Uterus (tissue), 4 donors: Measurements from ENCODE around the gene TACR2. TPM values are rescaled to one million over a fixed set of nuclear protein-coding genes. Genes with fewer than 3 reads are reported as not detected.

Source experiments
- DNase-seq, 2 donors: peaks; one replicate each; pipeline ENCODE4 v3.0.0-alpha.2; 2019 to 2020
- H3K27ac ChIP-seq, 2 donors: fragments of 200-600 bp; sonication (generic); 1 replicate in 1 of 2; 2 replicates in 1 of 2; pipeline ENCODE4 v1.5.1; 2016 to 2018
- H3K27me3 ChIP-seq, 2 donors: fragments of 200-600 bp; sonication (generic); one replicate each; pipeline ENCODE4 v1.5.1; 2018 to 2019; ENCODE audit warnings: control low read depth in 1 of 2
- H3K36me3 ChIP-seq, 2 donors: fragments of 200-600 bp; sonication (generic); one replicate each; pipeline ENCODE4 v1.5.1; 2019; ENCODE audit warnings: control low read depth in 1 of 2
- H3K4me1 ChIP-seq, 2 donors: fragments of 200-600 bp; sonication (generic); one replicate each; pipeline ENCODE4 v1.5.1; 2018 to 2019; ENCODE audit warnings: control low read depth in 1 of 2
- H3K4me3 ChIP-seq, 2 donors: fragments of 200-600 bp; sonication (generic); 1 replicate in 1 of 2; 2 replicates in 1 of 2; pipeline ENCODE4 v1.5.1; 2018 to 2019; ENCODE audit warnings: mild to moderate bottlenecking in 1 of 2
- H3K9me3 ChIP-seq, 2 donors: fragments of 200-600 bp; sonication (generic); one replicate each; pipeline ENCODE4 v1.5.1; 2019; ENCODE audit warnings: control low read depth in 1 of 2
- POLR2A ChIP-seq, 2 donors: fragments of 450-650 bp; IDR thresholded peaks; one replicate each; pipeline ENCODE4 v1.6.1; 2016; ENCODE audit warnings: antibody characterized with exemption in 2 of 2, mild to moderate bottlenecking in 1 of 2, moderate library complexity in 1 of 2
- intact Hi-C: fragments of 100-400 bp; cut with DNase I; formaldehyde crosslinking; loops from one replicate; pipeline ENCODE4 v1.15.1; 2023; ENCODE audit warnings: low total_unique reads
- total RNA-seq, 4 donors: library from RNA; depleted of rRNA in 3 of 4; stranded (reverse); fragments of >200 nt in 3 of 4; gene quantifications; one replicate each; pipeline versions ENCODE4 v1.1.0 to v1.2.4, GENCODE V29; 2014 to 2023
- TF ChIP-seq, protein P1 (sequence below), 4 experiments: fragments of 200-600 bp in 2 of 4; fragments of 450-650 bp in 2 of 4; sonication (generic) in 2 of 4; IDR thresholded peaks; one replicate each; pipeline ENCODE4 v1.5.1; 2016 to 2019; ENCODE audit warnings: antibody characterized with exemption in 4 of 4, mild to moderate bottlenecking in 2 of 4, moderate library complexity in 1 of 4
- donor health status: DM: yes; HTN: yes; CAD: no.

Gene TACR2
- total RNA-seq, 4 donors from 2014 or later = 0.28 to 35.0 (median 13.8) TPM

DNA sequence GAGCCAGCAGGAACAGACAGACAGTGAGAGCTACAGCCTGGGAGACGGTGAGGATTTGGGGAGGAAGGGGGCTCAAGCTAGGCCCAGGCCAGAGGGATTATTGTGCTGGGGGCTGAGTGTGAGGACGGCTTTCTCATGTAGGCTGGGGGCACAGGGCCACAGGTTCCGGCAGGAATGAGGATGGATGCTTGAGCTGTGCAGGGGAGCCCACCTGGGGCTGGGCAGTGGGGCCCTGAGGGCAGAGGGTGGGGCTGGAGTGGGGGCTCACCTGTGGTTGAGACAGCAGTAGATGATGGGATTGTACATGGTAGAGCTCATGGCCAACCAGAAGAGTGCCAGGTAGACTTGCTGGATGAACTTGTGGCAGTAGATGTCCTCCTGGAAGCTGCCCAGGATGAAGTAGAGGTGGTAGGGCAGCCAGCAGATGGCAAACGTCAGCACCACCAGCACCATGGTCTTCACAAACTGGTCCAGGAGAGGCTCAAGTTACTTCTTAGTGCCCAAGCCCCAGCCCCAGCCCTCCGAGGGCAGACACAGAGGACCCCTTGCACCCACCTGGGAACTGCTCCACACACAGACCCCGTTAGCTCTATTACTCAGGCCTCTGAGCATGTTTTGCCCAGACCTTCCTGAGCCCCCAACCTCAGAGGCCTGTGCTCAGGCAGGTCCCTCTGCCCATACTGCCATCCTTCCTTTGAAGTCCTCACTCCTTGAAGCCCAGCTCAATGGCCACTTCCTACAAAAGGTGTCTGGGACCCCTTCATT is 9.7 kb downstream of the TACR2 start:
- H3K27ac ChIP-seq = peak overlapping the region; percentile 74 to 86
- H3K27me3 ChIP-seq = no peaks in the 10 kb centered on the region
- DNase-seq = no peak
- no peak for TF ChIP-seq POLR2A (IDR thresholded peaks at IDR 0.05)
- TF ChIP-seq, protein P1, sequence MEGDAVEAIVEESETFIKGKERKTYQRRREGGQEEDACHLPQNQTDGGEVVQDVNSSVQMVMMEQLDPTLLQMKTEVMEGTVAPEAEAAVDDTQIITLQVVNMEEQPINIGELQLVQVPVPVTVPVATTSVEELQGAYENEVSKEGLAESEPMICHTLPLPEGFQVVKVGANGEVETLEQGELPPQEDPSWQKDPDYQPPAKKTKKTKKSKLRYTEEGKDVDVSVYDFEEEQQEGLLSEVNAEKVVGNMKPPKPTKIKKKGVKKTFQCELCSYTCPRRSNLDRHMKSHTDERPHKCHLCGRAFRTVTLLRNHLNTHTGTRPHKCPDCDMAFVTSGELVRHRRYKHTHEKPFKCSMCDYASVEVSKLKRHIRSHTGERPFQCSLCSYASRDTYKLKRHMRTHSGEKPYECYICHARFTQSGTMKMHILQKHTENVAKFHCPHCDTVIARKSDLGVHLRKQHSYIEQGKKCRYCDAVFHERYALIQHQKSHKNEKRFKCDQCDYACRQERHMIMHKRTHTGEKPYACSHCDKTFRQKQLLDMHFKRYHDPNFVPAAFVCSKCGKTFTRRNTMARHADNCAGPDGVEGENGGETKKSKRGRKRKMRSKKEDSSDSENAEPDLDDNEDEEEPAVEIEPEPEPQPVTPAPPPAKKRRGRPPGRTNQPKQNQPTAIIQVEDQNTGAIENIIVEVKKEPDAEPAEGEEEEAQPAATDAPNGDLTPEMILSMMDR (IDR thresholded peaks at IDR 0.05) = no peak
- intact Hi-C loops = no loop called here
- no peaks in the 10 kb centered on the region for H3K36me3 ChIP-seq
- no peaks in the 10 kb centered on the region for H3K9me3 ChIP-seq
- H3K4me1 ChIP-seq = peaks cover 8 to 34% of the 10 kb centered on the region in 2 donors
- no peak overlapping the region for H3K4me3 ChIP-seq

DNA sequence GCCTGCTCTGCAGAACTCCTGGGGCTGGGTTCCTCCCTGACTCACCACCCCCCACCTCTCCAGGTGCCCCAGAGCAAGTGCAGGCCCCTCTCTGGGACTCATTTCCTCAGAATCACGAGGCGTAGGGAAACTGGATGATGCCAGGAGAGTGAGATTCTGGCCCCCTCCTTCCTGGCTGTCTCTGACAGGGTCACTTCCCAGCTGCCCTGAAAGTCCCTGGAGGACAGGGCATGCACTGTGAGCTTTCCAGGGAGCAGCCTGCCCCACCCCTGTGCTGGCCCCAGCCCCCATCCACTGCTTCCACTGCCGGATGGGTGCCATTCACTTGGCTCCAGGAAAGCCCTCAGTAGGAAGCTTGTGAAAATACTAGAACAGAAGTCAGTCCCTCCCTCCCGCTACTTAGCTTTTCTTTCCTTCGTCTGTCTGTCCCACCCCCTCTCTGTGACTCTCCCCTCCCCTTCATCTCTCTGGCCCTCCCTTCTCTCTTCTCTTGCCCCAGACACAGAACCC is 10.4 kb downstream of the TACR2 start:
- Histone ChIP-seq H3K4me3 (no peak overlapping the region), H3K27ac (peak overlapping the region; percentile 74 to 86), H3K36me3 (no peaks in the 10 kb centered on the region), H3K4me1 (peaks cover 8 to 34% of the 10 kb centered on the region in 2 donors), H3K27me3 (no peaks in the 10 kb centered on the region), H3K9me3 (no peaks in the 10 kb centered on the region)
- TF ChIP-seq, protein P1 (IDR thresholded peaks at IDR 0.05) = no peak
- TF ChIP-seq POLR2A (IDR thresholded peaks at IDR 0.05) = no peak
- intact Hi-C loops = no loop called here
- DNase-seq = peak; percentile 57 to 59

DNA sequence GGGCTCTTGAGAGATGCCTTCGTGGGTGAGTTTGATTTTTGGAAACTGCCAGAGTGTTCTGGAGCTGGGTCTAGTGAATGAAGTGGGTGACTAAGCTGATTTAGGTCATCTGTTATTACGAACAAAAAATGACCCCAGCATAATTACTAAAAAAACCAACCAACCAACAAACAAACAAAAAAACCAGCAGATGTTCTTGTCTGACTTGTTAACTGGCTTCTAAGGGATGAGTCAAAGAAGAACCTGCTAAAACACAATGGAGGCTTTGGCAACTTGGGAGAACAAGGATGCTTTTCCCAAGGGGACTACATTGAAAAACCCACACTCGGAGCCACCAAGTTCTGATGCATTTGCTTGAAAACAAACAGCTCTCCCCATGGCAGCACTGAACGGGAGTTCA is 11.5 kb downstream of the TACR2 start:
- intact Hi-C loops = no loop called here

DNA sequence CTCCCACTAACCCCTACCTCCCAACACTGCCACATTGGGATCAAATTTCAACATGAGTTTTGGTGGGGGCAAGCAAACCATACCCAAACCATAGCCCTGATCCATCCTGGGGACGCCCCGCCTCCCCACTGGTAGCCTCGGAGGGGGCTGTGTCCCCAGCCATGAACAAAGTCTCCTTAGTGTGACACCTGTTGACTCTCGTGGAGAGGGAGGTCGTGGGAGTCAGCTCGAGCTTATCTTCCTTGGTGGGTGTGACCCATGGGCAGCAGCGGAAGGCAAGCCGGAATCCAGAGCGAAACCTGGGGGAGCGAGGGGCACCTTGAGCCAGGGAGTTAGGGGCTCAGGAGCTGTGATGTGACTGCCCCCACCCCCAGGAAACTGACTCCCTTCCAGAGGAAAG is 11.9 kb downstream of the TACR2 start:
- intact Hi-C loops = no loop called here
- Histone ChIP-seq H3K27me3 (no peaks in the 10 kb centered on the region), H3K9me3 (no peaks in the 10 kb centered on the region), H3K27ac (peak overlapping the region; percentile 74 to 86), H3K36me3 (no peaks in the 10 kb centered on the region), H3K4me3 (no peak overlapping the region), H3K4me1 (peaks cover 6 to 29% of the 10 kb centered on the region in 2 donors)
- TF ChIP-seq, protein P1 (IDR thresholded peaks at IDR 0.05) = no peak
- no peak for TF ChIP-seq POLR2A (IDR thresholded peaks at IDR 0.05)
- DNase-seq = no peak

More for the DNA sequence above, 11.5 kb downstream of the TACR2 start:
- no peaks in the 10 kb centered on the region for H3K36me3 ChIP-seq
- peaks cover 6 to 29% of the 10 kb centered on the region in 2 donors for H3K4me1 ChIP-seq
- H3K9me3 ChIP-seq = no peaks in the 10 kb centered on the region
- TF ChIP-seq, protein P1 (IDR thresholded peaks at IDR 0.05) = no peak
- no peak for TF ChIP-seq POLR2A (IDR thresholded peaks at IDR 0.05)
- no peak overlapping the region for H3K4me3 ChIP-seq
- no peaks in the 10 kb centered on the region for H3K27me3 ChIP-seq
- DNase-seq = no peak
- H3K27ac ChIP-seq = peak overlapping the region; percentile 74 to 86

DNA sequence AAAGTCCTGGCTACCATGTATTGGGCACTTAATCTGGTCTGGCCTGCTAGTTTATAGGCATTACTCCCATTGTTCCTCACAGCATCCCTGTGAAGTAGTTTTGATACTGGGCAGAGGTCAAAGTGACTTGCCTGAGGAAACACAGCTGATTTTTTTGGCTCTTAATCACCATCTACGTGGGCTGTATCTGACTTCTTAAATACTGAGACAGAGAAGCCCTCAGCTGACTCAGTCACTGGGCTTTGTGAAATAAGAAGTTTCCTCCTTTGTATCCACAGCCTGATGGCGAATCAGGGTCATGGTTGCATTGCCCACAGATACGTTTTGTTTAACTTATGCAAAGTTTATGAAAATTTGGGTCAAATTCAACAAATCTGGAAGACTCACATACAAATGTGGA is 13.2 kb downstream of the TACR2 start:
- Histone ChIP-seq H3K36me3 (no peaks in the 10 kb centered on the region), H3K4me1 (peaks cover 6 to 24% of the 10 kb centered on the region in 2 donors), H3K27me3 (no peaks in the 10 kb centered on the region), H3K27ac (peak overlapping the region; percentile 74 to 86), H3K4me3 (no peak overlapping the region), H3K9me3 (no peaks in the 10 kb centered on the region)
- intact Hi-C loops = no loop called here
- TF ChIP-seq POLR2A (IDR thresholded peaks at IDR 0.05) = no peak
- TF ChIP-seq, protein P1 (IDR thresholded peaks at IDR 0.05) = no peak
- peak; percentile 48 to 82 for DNase-seq
